Gastroesophageal sphincter (tissue), 3 donors: ENCODE data around the gene EIF2AK2.

ENCODE experiments used
- CTCF ChIP-seq, 4 experiments: fragments of 200-600 bp in 2 of 4; fragments of 450-650 bp in 2 of 4; sonication (generic) in 1 of 4; IDR thresholded peaks; one replicate each; pipeline ENCODE4 v1.5.1; 2017 to 2019; ENCODE audit warnings: antibody characterized with exemption in 4 of 4, mild to moderate bottlenecking in 2 of 4, moderate library complexity in 2 of 4
- EP300 ChIP-seq: sonication (generic); formaldehyde crosslinking; IDR thresholded peaks from one replicate; pipeline ENCODE4 v1.6.1; 2017; ENCODE audit warnings: antibody characterized with exemption, mild to moderate bottlenecking
- POLR2A ChIP-seq, 2 donors: fragments of 450-650 bp; IDR thresholded peaks; one replicate each; pipeline ENCODE4 v1.6.1; 2017; ENCODE audit warnings: antibody characterized with exemption in 2 of 2, mild to moderate bottlenecking in 2 of 2, moderate library complexity in 1 of 2
- POLR2AphosphoS5 ChIP-seq: sonication (generic); formaldehyde crosslinking; IDR thresholded peaks from one replicate; pipeline ENCODE4 v1.6.1; 2017; ENCODE audit warnings: antibody characterized with exemption

- peak; percentile 47 to 48 for TF ChIP-seq POLR2A (IDR thresholded peaks at IDR 0.05)
- TF ChIP-seq CTCF (IDR thresholded peaks at IDR 0.05), result peak in 3 of 4 experiments; percentile 4 to 19 (median 19)
- peak; percentile 88 for TF ChIP-seq POLR2AphosphoS5
- TF ChIP-seq EP300, result no peak
These were observed 39.8 kb upstream of the EIF2AK2 start, which contains the start of gene CEBPZOS for GRCh38 chr2:37196320-37197195.
